ENCODE measurements around the gene ATP2A2.
"Not testable (repeated sequence)": the region's sequence is repeated elsewhere in the genome, so short reads cannot be mapped to it uniquely, and the experiment has no call there.

Gene ATP2A2

GRCh38 chr12:110369992-110370391 lies 88.9 kb downstream of the ATP2A2 start:
- no peak for DNase-seq (ENCODE audit: low read depth)

DNA sequence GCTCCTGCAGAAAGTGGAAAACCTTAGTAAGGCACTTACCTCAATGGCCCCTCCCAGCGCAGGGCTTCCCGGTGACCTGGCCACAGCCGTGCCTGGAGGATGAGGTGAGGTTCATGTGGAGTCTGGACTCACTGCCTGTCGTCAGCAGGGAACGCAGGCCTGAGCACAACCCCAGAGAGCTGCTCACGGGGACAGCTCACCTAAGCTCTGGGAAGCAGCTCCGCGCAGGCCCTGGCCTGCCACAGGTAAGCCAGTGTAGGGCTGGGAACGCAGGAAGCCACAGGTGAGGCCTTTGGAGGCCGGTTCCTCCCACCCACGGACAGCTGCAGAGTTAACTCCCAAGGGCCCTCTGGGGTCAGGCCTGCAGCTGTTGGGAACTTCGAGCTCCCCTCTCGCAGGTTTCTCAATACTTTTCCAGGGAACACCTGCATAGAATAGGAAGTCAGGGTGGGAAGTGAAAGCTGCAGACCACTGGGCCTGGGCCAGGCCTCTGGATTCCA lies 89.7 kb downstream of the ATP2A2 start:
- DNase-seq (ENCODE audit: low read depth) = no peak

GRCh38 chr12:110371408-110372055 lies 90.5 kb downstream of the ATP2A2 start:
- no peak for DNase-seq (ENCODE audit: low read depth)

DNA sequence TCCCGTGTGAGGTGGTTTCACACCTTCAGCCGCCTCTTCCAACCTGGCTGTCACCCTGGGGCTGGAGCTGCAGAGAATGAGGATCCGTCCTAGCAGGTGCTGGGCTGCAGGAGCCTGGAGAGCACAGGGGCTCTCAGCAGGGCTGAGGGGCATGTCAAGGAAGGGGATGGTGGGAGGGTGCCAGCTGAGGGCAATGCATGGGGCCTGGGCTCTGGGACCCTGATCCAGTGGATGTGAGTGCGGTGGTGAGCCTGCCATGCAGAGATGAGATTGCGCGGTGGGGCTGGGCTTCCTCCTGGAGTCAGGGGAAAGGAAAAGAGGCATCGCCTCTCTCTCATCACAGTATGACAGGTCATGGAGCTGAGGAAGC lies 91.0 kb downstream of the ATP2A2 start:
- DNase-seq (ENCODE audit: low read depth) = no peak

DNA sequence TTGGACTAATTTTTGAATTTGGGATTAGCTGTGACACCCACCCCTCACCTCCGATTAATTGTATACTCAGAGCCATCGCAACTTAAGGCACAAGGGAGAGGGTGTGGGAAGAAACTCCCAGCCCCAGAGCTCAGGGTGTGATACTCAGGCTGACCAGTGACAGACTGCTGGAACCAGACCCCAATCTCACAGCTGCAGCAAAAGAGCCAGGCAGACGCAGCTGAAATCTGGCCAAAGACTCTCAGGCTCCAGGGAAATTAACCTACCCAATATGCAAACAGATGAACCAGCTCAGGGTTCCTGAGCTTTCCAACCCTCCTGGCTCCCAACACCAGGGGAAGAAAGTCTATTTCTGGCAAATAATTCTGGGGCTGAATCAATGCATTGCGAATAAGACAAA lies 92.0 kb downstream of the ATP2A2 start:
- DNase-seq (ENCODE audit: low read depth) = no peak

DNA sequence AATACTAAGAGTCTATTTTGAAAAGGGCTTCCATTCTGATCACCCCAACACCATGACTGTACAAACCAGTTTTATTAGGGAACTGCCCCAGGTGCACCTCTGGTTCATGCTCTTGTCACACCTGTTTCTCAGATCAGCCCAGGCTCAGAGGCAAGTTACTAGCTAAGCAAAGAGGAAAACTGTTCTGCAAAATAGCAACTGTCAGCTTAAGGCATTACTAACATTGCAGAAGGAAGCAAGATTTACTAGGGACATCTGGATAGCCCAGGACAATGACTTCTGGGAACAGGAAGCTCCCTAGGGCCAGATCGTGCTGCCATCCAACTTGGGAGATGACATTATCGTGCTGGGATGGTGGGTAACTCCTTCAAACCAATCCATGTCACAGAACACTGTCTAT lies 92.4 kb downstream of the ATP2A2 start:
- no peak for DNase-seq (ENCODE audit: low read depth)

DNA sequence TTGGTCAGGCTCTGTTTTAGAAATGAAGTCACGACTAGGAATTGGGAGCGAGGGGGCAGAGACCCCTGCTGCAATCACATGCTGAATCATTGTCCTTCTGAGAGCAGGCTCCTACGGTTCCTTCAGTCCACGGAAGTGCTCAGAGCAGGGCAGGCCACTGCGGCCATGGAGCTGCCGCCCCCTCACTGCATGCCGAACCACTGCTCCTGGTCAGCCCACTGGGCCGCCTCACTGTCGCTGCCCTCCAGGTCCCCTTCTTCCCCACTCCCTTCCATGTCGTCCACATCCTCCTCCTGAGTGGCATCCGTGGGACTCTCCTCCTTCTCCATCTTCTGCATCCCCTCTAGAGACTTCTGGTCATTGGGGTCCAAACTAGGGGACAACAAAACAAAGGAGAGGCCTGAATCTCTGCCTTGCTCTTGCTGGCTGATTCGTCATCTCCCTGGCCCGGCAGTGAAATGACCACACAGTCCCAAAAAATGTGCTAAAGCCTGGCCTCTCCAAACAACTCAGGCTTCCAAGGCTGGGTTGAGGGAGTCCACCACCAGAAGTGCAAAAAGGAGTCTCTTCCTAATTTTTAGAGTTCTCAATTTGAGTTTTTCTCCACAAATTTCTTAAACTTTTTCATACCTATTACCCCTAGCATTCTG lies 93.0 kb downstream of the ATP2A2 start:
- no peak for DNase-seq (ENCODE audit: low read depth)

DNA sequence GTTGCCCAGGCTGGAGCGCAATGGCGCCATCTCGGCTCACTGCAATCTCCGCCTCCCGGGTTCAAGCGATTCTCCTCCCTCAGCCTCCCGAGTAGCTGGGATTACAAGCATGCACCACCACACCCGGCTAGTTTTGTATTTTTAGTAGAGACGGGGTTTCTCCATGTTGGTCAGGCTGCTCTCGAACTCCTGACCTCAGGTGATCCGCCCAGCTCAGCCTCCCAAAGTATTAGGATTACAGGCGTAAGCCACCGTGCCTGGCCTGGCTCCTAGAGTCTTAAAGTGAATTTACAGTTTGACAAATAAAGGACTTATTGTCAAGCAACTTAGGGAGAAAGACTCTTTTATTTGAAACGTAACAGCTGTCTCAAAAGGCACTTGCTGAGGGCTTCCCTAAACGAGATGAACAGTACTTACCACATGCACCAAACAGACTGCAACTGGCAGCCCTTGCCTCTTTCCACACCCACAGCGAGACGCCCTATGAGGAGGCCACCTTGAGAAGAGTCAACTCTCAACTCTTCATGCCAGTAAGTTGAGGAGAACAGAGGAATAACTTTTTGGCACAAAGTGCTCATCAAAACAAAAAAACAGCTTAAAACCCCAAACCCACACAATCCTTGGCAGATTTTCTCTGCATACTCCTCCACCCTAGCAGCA lies 97.2 kb downstream of the ATP2A2 start:
- not testable (repeated sequence) for DNase-seq (ENCODE audit: low read depth)

DNA sequence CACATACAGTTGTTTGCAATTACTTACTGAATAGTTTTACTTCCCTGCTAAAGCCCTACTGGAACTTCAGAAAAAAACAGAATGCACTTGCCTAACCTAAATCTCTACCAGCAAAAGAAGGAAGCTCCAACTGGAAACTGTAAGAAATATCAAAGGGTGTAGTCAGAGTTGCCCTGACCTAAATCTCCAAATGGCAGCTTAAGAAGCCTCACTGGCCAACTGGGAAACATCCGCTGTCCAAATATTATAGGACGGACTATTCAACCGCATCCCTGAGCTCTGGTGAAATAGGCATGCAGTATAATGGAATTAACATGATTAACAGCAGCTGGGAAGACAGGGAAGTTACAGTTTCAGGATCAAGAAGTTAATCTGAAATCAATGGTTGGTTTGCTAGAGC lies 98.2 kb downstream of the ATP2A2 start:
- no peak for DNase-seq (ENCODE audit: low read depth)

DNA sequence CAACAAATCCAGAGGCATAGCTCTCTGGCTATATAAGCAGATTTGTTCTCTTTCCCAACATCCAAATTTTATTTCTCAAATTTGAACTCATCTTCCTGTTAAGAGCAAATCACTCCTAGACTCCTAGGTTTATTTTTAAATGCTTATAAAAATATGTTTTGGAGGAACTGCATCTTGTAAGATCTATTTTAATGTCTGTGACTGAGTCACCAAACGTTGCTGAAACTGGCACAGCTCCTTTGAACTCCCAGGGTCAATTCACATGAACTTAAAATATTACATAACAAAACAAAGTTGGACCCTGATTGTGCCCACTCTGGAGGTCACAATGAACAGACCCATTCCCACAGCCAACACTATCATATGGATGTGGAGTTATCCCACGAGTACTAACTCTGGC lies 98.6 kb downstream of the ATP2A2 start:
- no peak for DNase-seq (ENCODE audit: low read depth)

DNA sequence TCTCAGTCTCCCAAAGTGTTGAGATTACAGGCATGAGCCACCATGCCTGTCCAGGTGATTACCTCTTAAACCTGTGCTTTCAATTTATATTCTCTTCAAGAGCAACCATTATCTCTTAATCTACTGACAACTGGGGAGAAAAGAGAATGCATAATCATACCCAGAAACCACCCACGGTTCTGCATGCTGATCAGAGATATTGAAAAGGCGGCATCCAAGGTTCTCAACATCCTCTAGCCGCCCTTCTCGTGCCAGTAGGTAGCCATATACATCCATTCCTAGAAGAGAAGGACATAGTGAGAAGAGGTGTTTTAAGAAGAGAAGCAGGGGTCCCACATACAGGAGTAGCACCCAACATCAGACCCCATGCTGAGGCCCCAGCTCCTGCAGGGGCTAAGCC lies 101.6 kb downstream of the ATP2A2 start:
- no peak for DNase-seq (ENCODE audit: low read depth)
